Coronary artery (tissue), 2 donors: ENCODE data around the gene OR1F1.
A peak's percentile ranks its signal among the peaks of the same experiment; 100 is the strongest.

Source experiments
- DNase-seq: peaks from one replicate; pipeline ENCODE4 v3.0.0-alpha.2; 2017; ENCODE audit warnings: low spot score
- H3K27ac ChIP-seq, 2 donors: fragments of 200-600 bp; sonication (generic); one replicate each; pipeline ENCODE4 v1.5.1; 2016 to 2019
- H3K4me3 ChIP-seq: fragments of 200-600 bp; sonication (generic); 2 replicates; pipeline ENCODE4 v1.5.1; 2016; ENCODE audit warnings: mild to moderate bottlenecking, moderate library complexity
- TF ChIP-seq, protein P1 (sequence below): fragments of 200-600 bp; sonication (generic); IDR thresholded peaks from one replicate; pipeline ENCODE4 v1.5.1; 2019; ENCODE audit warnings: antibody characterized with exemption

The OR1F1 gene

DNA sequence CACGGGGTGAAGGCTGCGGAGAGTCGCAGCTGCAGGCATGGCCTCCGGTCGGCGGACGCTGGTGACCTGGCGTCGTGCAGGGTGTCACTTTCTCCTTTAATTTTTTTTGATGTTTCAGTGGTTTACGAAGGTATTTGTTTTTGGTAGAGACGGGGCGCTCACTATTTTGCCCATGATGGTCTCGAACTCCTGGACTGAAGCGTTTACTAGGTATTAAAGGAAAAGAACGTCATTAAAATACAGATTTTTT, 36.1 kb upstream of the OR1F1 start:
- TF ChIP-seq, protein P1, sequence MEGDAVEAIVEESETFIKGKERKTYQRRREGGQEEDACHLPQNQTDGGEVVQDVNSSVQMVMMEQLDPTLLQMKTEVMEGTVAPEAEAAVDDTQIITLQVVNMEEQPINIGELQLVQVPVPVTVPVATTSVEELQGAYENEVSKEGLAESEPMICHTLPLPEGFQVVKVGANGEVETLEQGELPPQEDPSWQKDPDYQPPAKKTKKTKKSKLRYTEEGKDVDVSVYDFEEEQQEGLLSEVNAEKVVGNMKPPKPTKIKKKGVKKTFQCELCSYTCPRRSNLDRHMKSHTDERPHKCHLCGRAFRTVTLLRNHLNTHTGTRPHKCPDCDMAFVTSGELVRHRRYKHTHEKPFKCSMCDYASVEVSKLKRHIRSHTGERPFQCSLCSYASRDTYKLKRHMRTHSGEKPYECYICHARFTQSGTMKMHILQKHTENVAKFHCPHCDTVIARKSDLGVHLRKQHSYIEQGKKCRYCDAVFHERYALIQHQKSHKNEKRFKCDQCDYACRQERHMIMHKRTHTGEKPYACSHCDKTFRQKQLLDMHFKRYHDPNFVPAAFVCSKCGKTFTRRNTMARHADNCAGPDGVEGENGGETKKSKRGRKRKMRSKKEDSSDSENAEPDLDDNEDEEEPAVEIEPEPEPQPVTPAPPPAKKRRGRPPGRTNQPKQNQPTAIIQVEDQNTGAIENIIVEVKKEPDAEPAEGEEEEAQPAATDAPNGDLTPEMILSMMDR: no peak
- H3K27ac ChIP-seq: no peak overlapping the region
- H3K4me3 ChIP-seq: peak overlapping the region; percentile 68
- DNase-seq: no peak

DNA sequence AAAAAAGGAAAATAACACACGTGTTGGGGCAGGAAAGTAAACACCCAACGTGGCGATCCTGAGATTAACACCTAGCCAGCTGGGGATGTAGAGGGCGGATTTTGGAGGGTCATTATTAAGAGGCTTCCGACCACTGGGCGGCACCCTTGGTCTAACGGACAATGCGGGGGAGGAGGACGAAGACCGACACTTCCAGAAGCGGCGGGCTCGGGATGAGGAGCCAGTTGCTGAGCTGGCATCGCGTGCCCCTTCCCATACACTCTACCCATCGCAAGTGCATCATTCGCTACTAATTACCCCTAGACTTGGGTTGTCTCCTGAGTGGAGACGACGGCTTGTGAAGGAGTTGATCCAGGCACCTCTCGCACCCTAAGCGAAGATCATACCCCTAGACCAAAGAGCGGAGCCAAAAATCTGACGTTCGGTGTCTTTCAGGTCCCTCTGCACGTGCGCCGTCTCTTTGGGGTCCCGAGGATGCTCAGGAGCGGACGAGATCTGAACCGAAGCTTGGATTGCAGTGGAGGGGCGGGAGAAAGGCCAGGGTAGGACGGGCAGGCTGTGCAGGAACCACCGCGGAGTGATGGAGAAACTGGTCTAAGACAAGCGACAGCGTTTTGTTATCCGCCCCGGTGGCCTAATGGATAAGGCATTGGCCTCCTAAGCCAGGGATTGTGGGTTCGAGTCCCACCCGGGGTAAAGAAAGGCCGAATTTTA, 35.6 kb upstream of the OR1F1 start:
- peak overlapping the region; percentile 68 for H3K4me3 ChIP-seq
- peak; percentile 92 for DNase-seq
- TF ChIP-seq, protein P1: no peak
- peak overlapping the region; percentile 34 to 79 for H3K27ac ChIP-seq

DNA sequence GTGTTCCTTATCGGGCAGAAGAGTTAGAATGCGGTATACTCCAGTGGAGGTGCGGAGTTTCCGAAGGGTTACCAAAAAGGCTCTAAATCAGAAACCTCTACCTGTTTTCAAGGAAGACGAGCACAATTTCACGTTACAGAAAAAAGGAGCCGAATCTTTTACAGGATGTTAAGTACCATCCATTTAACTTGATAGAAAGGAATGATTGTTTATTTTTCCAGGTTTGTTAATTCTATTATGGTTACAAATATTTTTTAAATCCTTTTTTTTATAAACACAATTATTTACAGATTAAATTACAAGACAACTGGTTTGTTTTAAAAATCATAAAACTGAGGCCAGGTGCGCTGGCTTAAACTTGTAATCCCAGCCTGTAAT, 35.0 kb upstream of the OR1F1 start:
- TF ChIP-seq, protein P1: no peak
- H3K27ac ChIP-seq: peak overlapping the region in 1 of 2 donors; percentile 79
- DNase-seq: no peak
- no peak overlapping the region for H3K4me3 ChIP-seq

DNA sequence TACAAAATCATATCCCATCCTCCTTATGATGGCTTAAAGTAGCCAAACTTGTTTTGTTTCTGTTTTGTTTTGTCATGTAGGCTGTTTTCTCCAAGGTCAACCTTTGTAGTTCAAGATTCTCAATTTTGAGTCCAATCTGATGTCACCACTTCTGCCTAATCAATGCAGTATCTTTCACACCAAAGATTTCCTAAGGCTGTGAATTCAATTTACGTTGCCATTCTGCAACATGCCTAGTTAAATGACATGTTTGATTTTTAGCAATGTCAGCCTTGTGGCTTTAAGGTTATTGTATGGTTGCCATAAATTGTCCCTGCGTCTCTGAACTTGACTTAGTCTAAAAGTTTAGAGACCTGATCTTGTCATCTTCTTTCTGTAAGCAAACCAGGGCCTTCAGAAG, 32.8 kb upstream of the OR1F1 start:
- Histone ChIP-seq H3K4me3 (no peak overlapping the region), H3K27ac (no peak overlapping the region)
- TF ChIP-seq, protein P1: no peak
- no peak for DNase-seq

DNA sequence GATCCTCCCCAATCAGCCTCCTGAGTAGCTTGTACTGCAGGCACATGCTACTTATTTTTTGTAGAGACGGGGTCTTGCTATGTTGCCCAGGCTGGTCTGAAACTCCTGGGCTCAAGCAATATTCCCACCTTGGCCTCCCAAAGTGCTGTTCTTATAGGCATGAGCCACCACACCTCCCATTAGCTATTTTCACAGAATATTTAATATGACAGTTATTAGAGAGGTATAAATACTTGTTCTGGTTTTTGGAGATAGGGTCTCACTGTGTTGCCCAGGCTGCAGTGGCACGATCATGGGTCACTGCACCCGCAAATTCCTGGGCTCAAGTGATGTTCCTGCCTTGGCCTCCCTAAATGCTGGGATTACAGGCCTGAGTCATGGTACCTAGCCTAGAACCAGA, 32.0 kb upstream of the OR1F1 start:
- TF ChIP-seq, protein P1: no peak
- Histone ChIP-seq H3K27ac (no peak overlapping the region), H3K4me3 (no peak overlapping the region)
- DNase-seq: no peak

DNA sequence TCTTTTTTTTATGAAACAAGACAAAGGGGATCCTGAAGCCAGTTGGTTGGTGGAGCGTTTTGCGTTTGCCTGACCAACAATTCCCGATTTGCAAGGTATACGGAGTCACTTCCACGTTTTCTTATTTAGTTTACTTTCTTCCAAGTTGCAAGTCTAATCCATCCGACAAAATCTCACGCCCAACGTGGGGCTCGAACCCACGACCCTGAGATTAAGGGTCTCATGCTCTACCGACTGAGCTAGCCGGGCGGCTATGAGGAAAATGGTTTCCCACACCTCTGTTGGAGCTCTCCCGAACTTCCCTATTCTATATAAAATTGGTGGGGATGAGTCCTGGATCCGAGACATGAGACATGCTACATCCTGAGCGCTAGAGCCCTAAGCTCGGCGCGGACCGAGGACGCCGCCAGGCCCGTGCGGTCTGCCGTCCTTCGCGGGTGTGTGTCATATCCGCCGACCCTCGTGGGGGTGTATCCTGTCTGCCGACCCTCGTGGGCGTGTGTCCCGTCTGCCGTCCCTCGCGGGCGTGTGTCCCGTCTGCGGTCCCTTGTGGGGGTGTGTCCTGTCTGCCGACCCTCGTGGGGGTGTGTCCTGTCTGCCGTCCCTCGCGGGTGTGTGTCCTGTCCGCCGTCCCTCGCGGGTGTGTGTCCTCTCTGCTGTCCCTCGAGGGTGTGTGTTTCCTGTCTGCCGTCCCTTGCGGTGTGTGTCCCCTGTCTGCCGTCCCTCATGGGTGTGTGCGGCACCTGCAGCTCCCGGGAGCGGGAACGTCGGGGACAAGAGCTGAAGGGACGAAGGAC, 30.6 kb upstream of the OR1F1 start:
- TF ChIP-seq, protein P1: no peak
- DNase-seq: no peak
- peak overlapping the region; percentile 87 to 92 for H3K27ac ChIP-seq
- peak overlapping the region; percentile 84 for H3K4me3 ChIP-seq

DNA sequence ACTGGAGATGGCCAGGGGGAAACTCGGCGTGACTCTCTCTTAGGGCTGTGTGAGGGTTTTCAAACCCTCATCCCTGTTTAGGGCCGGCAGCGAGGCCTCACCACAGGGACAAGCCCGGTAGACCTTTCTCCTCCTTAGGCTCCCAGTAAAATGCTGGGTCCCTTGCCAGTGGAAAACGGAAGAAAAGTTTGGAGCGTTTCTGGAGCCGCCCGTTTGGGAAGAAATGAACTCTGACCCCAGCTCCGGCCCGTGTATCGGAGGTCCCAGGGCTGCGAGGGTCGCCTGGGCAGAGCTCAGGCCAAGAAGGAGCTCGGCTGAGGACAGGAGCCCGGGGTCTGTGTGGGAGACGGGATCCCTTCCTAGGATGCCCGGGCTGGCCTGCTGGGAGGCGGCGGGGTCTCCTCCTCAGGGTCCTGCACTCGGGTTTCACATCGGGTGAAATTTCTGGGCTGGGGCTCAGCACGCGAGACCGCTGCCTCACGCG, 29.9 kb upstream of the OR1F1 start:
- TF ChIP-seq, protein P1: no peak
- no peak for DNase-seq
- Histone ChIP-seq H3K27ac (peak overlapping the region; percentile 87 to 92), H3K4me3 (peak overlapping the region; percentile 84)
